Transverse colon (tissue), 4 donors: ENCODE data around the gene NHLH1. TPM values are rescaled to one million over a fixed set of nuclear protein-coding genes. Genes with fewer than 3 reads are reported as not detected.

Experiments used
- DNase-seq: peaks from one replicate; pipeline ENCODE4 v3.0.0-alpha.2; 2019
- H3K27ac ChIP-seq, 4 donors: fragments of 200-600 bp; sonication (generic); 2 replicates each; pipeline ENCODE4 v1.5.1; 2016 to 2018; ENCODE audit warnings: inconsistent platforms in 4 of 4
- H3K27me3 ChIP-seq: fragments of 200-600 bp; sonication (generic); 2 replicates; pipeline ENCODE4 v1.5.1; 2017; ENCODE audit warnings: inconsistent platforms
- H3K36me3 ChIP-seq, 4 donors: fragments of 200-600 bp; sonication (generic); 2 replicates each; pipeline ENCODE4 v1.5.1; 2017 to 2019; ENCODE audit warnings: inconsistent platforms in 4 of 4
- H3K4me1 ChIP-seq, 4 donors: fragments of 200-600 bp; sonication (generic); 2 replicates each; pipeline ENCODE4 v1.5.1; 2017 to 2020; ENCODE audit warnings: inconsistent platforms in 4 of 4
- H3K4me3 ChIP-seq, 4 donors: fragments of 200-600 bp; sonication (generic); 1 replicate in 1 of 4; 2 replicates in 3 of 4; pipeline versions ENCODE4 v1.5.1 to v1.6.1; 2017 to 2019; ENCODE audit warnings: inconsistent platforms in 4 of 4
- H3K9me3 ChIP-seq, 2 donors: fragments of 200-600 bp; sonication (generic); 2 replicates each; pipeline ENCODE4 v1.5.1; 2017 to 2019; ENCODE audit warnings: inconsistent platforms in 2 of 2
- EP300 ChIP-seq: sonication (generic); formaldehyde crosslinking; IDR thresholded peaks from one replicate; pipeline ENCODE4 v1.6.1; 2017; ENCODE audit warnings: antibody characterized with exemption, low read depth
- POLR2A ChIP-seq: fragments of 450-650 bp; IDR thresholded peaks from one replicate; pipeline ENCODE4 v1.6.1; 2016; ENCODE audit warnings: antibody characterized with exemption, mild to moderate bottlenecking, moderate library complexity
- POLR2AphosphoS5 ChIP-seq, 3 donors: sonication (generic); formaldehyde crosslinking; IDR thresholded peaks; one replicate each; pipeline ENCODE4 v1.6.1; 2016; ENCODE audit warnings: antibody characterized with exemption in 3 of 3
- WGBS, 2 donors: methylation state at CpG; one replicate each; pipeline ENCODE4 v1.1.5; 2018; ENCODE audit warnings: low coverage in 1 of 2; 5-methylcytosine and 5-hydroxymethylcytosine counted together
- in situ Hi-C, 4 donors: fragments of 200-750 bp; cut with MboI; loops; one replicate each; pipeline versions ENCODE4 v1.15.0 to v1.15.1; 2017; ENCODE audit warnings: low sequenced_read_pairs in 3 of 4, low pct_ligation_motif_present in 1 of 4, low pct_unique_long_range_greater_than_20kb in 1 of 4
- intact Hi-C: fragments of 100-400 bp; cut with DNase I; formaldehyde crosslinking; loops from one replicate; pipeline ENCODE4 v1.15.1; 2023; ENCODE audit warnings: low total_unique reads
- total RNA-seq, 4 donors: library from RNA; depleted of rRNA; stranded (reverse); fragments of >200 nt; gene quantifications; one replicate each; pipeline ENCODE4 v1.1.0, GENCODE V29; 2016
- TF ChIP-seq, protein P1 (sequence below), 5 experiments: fragments of 200-600 bp in 3 of 5; fragments of 450-650 bp in 2 of 5; sonication (generic) in 3 of 5; IDR thresholded peaks; 1 replicate in 2 of 5; 2 replicates in 3 of 5; pipeline ENCODE4 v1.5.1; 2016 to 2017; ENCODE audit warnings: antibody characterized with exemption in 5 of 5, inconsistent platforms in 3 of 5, mild to moderate bottlenecking in 2 of 5, moderate library complexity in 1 of 5

The NHLH1 gene
- total RNA-seq, 4 donors from 2014 or later: not detected

DNA sequence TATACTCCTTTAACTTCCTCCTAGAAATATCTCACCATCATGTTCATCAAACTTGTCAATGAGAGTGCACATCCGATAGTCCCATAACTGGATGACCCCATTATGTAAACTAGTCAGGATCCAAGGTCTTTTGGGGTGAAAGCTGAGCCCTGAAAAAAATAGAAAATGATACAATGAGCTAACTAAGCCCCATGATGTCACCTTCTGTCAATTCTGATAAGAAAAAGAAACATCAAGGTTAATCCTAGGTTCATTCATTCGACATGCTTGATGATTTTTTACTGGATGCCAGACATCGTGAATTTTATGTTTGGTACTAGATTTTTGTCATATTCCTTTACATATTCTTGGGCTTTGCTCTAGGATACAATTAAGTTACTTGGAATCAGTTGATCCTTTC, 26.7 kb upstream of the NHLH1 start:
- Histone ChIP-seq H3K27me3 (no peaks in the 10 kb centered on the region), H3K9me3 (no peaks in the 10 kb centered on the region), H3K4me1 (peaks cover 7 to 28% (median 20%) of the 10 kb centered on the region in 4 donors), H3K27ac (no peak overlapping the region), H3K4me3 (no peak overlapping the region), H3K36me3 (peaks cover 0 to 41% (median 19%) of the 10 kb centered on the region in 4 donors)
- intact Hi-C loops: no loop called here
- DNase-seq: no peak
- in situ Hi-C loops: no loop called here
- no peak for TF ChIP-seq EP300
- TF ChIP-seq POLR2A: no peak
- TF ChIP-seq, protein P1, sequence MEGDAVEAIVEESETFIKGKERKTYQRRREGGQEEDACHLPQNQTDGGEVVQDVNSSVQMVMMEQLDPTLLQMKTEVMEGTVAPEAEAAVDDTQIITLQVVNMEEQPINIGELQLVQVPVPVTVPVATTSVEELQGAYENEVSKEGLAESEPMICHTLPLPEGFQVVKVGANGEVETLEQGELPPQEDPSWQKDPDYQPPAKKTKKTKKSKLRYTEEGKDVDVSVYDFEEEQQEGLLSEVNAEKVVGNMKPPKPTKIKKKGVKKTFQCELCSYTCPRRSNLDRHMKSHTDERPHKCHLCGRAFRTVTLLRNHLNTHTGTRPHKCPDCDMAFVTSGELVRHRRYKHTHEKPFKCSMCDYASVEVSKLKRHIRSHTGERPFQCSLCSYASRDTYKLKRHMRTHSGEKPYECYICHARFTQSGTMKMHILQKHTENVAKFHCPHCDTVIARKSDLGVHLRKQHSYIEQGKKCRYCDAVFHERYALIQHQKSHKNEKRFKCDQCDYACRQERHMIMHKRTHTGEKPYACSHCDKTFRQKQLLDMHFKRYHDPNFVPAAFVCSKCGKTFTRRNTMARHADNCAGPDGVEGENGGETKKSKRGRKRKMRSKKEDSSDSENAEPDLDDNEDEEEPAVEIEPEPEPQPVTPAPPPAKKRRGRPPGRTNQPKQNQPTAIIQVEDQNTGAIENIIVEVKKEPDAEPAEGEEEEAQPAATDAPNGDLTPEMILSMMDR (IDR thresholded peaks at IDR 0.05): no peak
- TF ChIP-seq POLR2AphosphoS5 (IDR thresholded peaks at IDR 0.05): no peak
- 84 to 85% methylated on average over 3 of the region's 3 CpGs for WGBS, 2 donors

DNA sequence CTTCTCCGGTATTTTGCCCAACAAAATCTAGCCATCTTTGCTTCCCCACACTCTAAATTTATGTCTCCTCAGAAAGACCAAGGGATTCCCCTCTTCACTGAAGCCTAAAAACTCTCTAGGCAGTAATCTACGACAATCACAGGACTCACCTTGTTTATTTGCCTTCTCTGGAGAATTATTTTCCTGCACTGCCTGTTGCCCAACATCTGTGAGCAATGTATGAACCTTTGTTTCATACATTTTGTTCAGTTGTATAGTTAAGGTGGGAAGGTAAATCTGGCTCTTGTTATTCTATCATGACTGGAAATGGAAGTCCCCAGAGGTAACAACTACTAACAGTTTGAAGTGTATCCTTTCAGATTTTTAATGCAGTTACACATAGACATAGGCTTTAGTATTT, 26.0 kb upstream of the NHLH1 start:
- Histone ChIP-seq H3K27me3 (no peaks in the 10 kb centered on the region), H3K4me1 (peaks cover 7 to 28% (median 20%) of the 10 kb centered on the region in 4 donors), H3K27ac (no peak overlapping the region), H3K9me3 (no peaks in the 10 kb centered on the region), H3K4me3 (no peak overlapping the region), H3K36me3 (peaks cover 0 to 34% (median 16%) of the 10 kb centered on the region in 4 donors)
- WGBS, 2 donors: 54 to 92% methylated on average over 2 of the region's 2 CpGs
- intact Hi-C loops: no loop called here
- DNase-seq: no peak
- TF ChIP-seq, protein P1 (IDR thresholded peaks at IDR 0.05): no peak
- TF ChIP-seq EP300: no peak
- TF ChIP-seq POLR2A: no peak
- TF ChIP-seq POLR2AphosphoS5 (IDR thresholded peaks at IDR 0.05): no peak
- in situ Hi-C loops: no loop called here

DNA sequence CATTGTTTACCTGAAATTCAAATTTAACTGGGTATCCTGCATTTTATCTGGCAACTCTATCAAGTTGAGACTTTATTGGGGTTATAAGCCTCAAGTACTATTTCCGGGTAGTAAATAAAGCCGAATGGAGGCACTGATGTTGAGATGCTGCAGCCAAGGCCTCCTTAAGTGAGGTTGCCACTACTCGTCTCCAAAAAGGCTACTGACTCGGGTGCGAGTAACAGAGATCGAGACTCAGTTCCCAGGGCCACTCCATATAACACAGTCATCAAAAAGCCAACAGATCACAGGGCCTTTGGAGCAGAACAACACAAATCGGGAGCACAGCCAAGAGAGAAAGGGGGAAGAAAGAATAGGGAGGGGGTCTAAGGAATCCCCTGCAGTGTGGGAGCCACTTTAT, 24.3 kb upstream of the NHLH1 start:
- intact Hi-C loops: no loop called here

DNA sequence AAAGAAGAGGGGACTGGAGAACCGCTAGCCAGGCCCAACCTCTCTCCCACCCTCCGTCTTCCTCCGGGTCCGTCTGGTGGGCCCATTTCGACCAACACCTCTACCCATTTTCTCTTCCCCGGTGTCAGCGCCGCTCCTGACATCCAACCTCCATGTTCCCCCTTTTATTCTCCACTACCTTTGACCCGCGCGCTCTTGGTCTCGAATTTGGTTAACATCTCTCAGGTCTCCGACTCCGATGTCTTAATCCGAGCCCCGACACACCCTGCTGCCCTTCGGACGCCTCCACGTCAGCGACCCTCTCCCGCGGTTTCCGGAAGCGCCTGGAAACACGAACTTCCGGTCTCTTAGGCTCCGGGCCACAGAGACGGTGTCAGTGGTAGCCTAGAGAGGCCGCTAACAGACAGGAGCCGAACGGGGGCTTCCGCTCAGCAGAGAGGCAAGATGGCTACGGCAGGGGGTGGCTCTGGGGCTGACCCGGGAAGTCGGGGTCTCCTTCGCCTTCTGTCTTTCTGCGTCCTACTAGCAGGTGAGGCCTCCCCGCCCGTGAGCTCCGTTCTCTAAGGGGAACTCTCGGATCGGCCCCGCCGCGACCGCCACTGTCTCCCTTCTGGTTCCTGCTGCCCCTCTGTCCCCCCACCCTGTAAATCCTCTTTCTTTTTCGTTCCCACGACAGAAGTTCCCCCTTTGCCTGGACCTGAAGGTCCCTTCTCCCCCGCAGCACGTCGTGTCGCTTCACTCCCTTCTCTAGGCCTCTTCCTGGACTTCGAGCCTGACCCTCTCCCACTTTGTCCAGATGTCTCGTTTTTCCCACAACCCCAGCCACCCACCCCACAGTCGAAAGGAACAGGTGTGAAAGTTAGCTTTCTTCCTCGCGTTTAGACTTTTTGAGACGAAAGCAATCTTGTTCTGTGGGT, 23.7 kb upstream of the NHLH1 start, which contains the start of the genes COPA and NCSTN:
Gene COPA, minus strand, starts transcription at position 298 of the 917 bp plus-strand sequence. Its CDS starts 80 bp downstream, at position 218.
Gene NCSTN, plus strand, starts transcription at position 431 of the 917 bp plus-strand sequence. Its CDS starts 14 bp downstream, at position 445.
- in situ Hi-C loops: no loop called here
- intact Hi-C loops: no loop called here
- WGBS, 2 donors: 0 to 1% methylated on average over 23 to 58 of the region's 58 CpGs
- Histone ChIP-seq H3K9me3 (no peaks in the 10 kb centered on the region), H3K27ac (peak within 1 kb of the TSS; percentile 87 to 97 (median 94)), H3K4me3 (peak within 1 kb of the TSS; percentile 73 to 97 (median 84)), H3K36me3 (peaks cover 0 to 16% (median 7%) of the 10 kb centered on the region in 4 donors), H3K27me3 (no peaks in the 10 kb centered on the region), H3K4me1 (peaks cover 7 to 33% (median 20%) of the 10 kb centered on the region in 4 donors)
- TF ChIP-seq POLR2A: peak; percentile 95
- peak; percentile 91 to 97 (median 96) for TF ChIP-seq POLR2AphosphoS5 (IDR thresholded peaks at IDR 0.05)
- TF ChIP-seq, protein P1 (IDR thresholded peaks at IDR 0.05): peak in 1 of 5 experiments; percentile 5
- no peak for TF ChIP-seq EP300
- peak; percentile 95 for DNase-seq

More for the DNA sequence above, 24.3 kb upstream of the NHLH1 start:
- no peaks in the 10 kb centered on the region for H3K9me3 ChIP-seq
- H3K27me3 ChIP-seq: no peaks in the 10 kb centered on the region
- WGBS, 2 donors: 1% methylated on average over 7 of the region's 7 CpGs; no CpG with 5 or more reads in 1 of the 2 donors
- peaks cover 7 to 33% (median 20%) of the 10 kb centered on the region in 4 donors for H3K4me1 ChIP-seq
- H3K36me3 ChIP-seq: peaks cover 0 to 23% (median 10%) of the 10 kb centered on the region in 4 donors
- TF ChIP-seq POLR2AphosphoS5 (IDR thresholded peaks at IDR 0.05): no peak
- TF ChIP-seq, protein P1 (IDR thresholded peaks at IDR 0.05): no peak
- H3K4me3 ChIP-seq: peak overlapping the region; percentile 73 to 97 (median 84)
- no peak for DNase-seq
- H3K27ac ChIP-seq: peak overlapping the region; percentile 87 to 97 (median 94)
- in situ Hi-C loops: no loop called here
